OCI-LY7 (cell line): ENCODE data around the gene RAET1E. TPM values are rescaled to one million over a fixed set of nuclear protein-coding genes. Genes with fewer than 3 reads are reported as not detected.
A peak's percentile ranks its signal among the peaks of the same experiment; 100 is the strongest.
"Not testable (repeated sequence)": the region's sequence is repeated elsewhere in the genome, so short reads cannot be mapped to it uniquely, and the experiment has no call there.

Source experiments
- BruUV-seq: library from RNA; stranded (reverse); fragments of 400-500 nt; replicated peaks from 2 replicates; lab custom pipeline; 2021; lab: Mats Ljungman, UMichigan
- CTCF ChIA-PET: fragments of 300-600 bp; sonication (Branson Sonifier 250); formaldehyde crosslinking; loops from one replicate; lab custom pipeline; 2022; ENCODE audit warnings: antibody characterized with exemption; ENCODE audit not compliant: unreplicated experiment; lab: Charles Lee
- POLR2A ChIA-PET: fragments of 300-600 bp; sonication (Branson Sonifier 250); formaldehyde crosslinking; loops from one replicate; lab custom pipeline; 2022; ENCODE audit warnings: antibody characterized with exemption; lab: Charles Lee
- DNase-seq: peaks from one replicate; pipeline ENCODE4 v3.0.0-alpha.2; 2015; ENCODE audit warnings: low spot score
- H2AFZ ChIP-seq: fragments of 200-600 bp; sonication (generic), shearing (Covaris generic); 2 replicates; pipeline ENCODE4 v1.6.1; 2014; ENCODE audit warnings: mild to moderate bottlenecking, antibody characterized with exemption, low read length, moderate library complexity
- H3K27ac ChIP-seq: fragments of 200-600 bp; sonication (generic); 2 replicates; pipeline ENCODE4 v1.5.1; 2014; ENCODE audit warnings: mixed run types, low read depth, mild to moderate bottlenecking, moderate library complexity, low read length, inconsistent platforms; ENCODE audit not compliant: poor library complexity, severe bottlenecking
- H3K36me3 ChIP-seq: fragments of 200-600 bp; sonication (generic); 2 replicates; pipeline ENCODE4 v1.6.1; 2014; ENCODE audit warnings: mild to moderate bottlenecking, antibody characterized with exemption, low read length, moderate library complexity, mixed read lengths; ENCODE audit not compliant: insufficient read depth
- H3K4me1 ChIP-seq: fragments of 200-600 bp; sonication (generic); 2 replicates; pipeline ENCODE4 v1.5.1; 2014; ENCODE audit warnings: mild to moderate bottlenecking, low read length; ENCODE audit not compliant: insufficient read depth, poor library complexity, severe bottlenecking
- H3K4me2 ChIP-seq: fragments of 200-600 bp; sonication (generic); 2 replicates; pipeline ENCODE4 v1.6.1; 2014; ENCODE audit warnings: mild to moderate bottlenecking, low read length
- H3K4me3 ChIP-seq: fragments of 200-600 bp; sonication (generic); 2 replicates; pipeline ENCODE4 v1.5.1; 2014; ENCODE audit warnings: mild to moderate bottlenecking, low read depth, low read length; ENCODE audit not compliant: poor library complexity, severe bottlenecking
- H3K79me2 ChIP-seq: fragments of 200-600 bp; sonication (generic); 2 replicates; pipeline ENCODE4 v1.6.1; 2016; ENCODE audit warnings: low read depth, mild to moderate bottlenecking, low read length, moderate library complexity, mixed read lengths; ENCODE audit not compliant: insufficient read depth
- H3K9me2 ChIP-seq: fragments of 200-600 bp; sonication (generic); 2 replicates; pipeline ENCODE4 v1.6.1; 2016; ENCODE audit warnings: mild to moderate bottlenecking, low read length, mixed read lengths; ENCODE audit not compliant: insufficient read depth
- H3K9me3 ChIP-seq: fragments of 200-600 bp; sonication (generic); 2 replicates; pipeline ENCODE4 v1.6.1; 2014; ENCODE audit warnings: mild to moderate bottlenecking, mixed run types, low read length, mixed read lengths
- H4K20me1 ChIP-seq: fragments of 200-600 bp; sonication (generic); 2 replicates; pipeline ENCODE4 v1.6.1; 2014; ENCODE audit warnings: mild to moderate bottlenecking, antibody characterized with exemption, low read length, moderate library complexity, mixed read lengths; ENCODE audit not compliant: insufficient read depth
- CTCF ChIP-seq: fragments of 200-600 bp; sonication (generic); conservative IDR thresholded peaks from 2 replicates; pipeline ENCODE4 v1.5.1; 2014; ENCODE audit warnings: mild to moderate bottlenecking, antibody characterized with exemption, low read length, moderate library complexity, mixed read lengths
- EZH2phosphoT487 ChIP-seq: fragments of 200-600 bp; sonication (generic); IDR thresholded peaks from 2 replicates; pipeline ENCODE4 v1.6.1; 2018; ENCODE audit warnings: low read depth, borderline replicate concordance, mild to moderate bottlenecking, mixed run types, antibody characterized with exemption, low read length, moderate library complexity, mixed read lengths
- intact Hi-C: fragments of 100-400 bp; cut with micrococcal nuclease; formaldehyde crosslinking; loops from one replicate; pipeline ENCODE4 v1.10.0; 2022; ENCODE audit not compliant: unreplicated experiment
- total RNA-seq, 2 experiments: library from RNA; depleted of rRNA in 1 of 2; stranded (reverse); fragments of >200 nt in 1 of 2; shearing (Covaris generic) in 1 of 2; gene quantifications; 2 replicates each; pipeline ENCODE4 v1.2.3, GENCODE V29; 2014 to 2022

Gene RAET1E
- total RNA-seq, 2 experiments from 2014 or later, result not detected

- POLR2A ChIA-PET, result interaction anchor here (1.1 kb wide), 1 partner anchor 20 kb away, joined by 3 read pairs; no protein-coding TSS in a partner anchor
Observed at GRCh38 chr6:149851461-149852110, 46.3 kb downstream of the RAET1E start.

GRCh38 chr6:149848343-149848742 lies 49.6 kb downstream of the RAET1E start:
- H3K4me2 ChIP-seq, BruUV-seq, H3K27ac ChIP-seq, H3K36me3 ChIP-seq, H3K9me3 ChIP-seq, H3K9me2 ChIP-seq, H3K79me2 ChIP-seq, intact Hi-C loops, DNase-seq, H2AFZ ChIP-seq, H4K20me1 ChIP-seq, H3K4me3 ChIP-seq, POLR2A ChIA-PET, CTCF ChIA-PET: not testable (repeated sequence)
- H3K4me1 ChIP-seq, result peaks cover 19% of the 10 kb centered on the region

More at GRCh38 chr6:149851461-149852110, 46.3 kb downstream of the RAET1E start:
- Histone ChIP-seq H4K20me1 (no peaks in the 10 kb centered on the region), H3K4me2 (peak overlapping the region; percentile 83), H3K4me1 (peaks cover 19% of the 10 kb centered on the region), H3K4me3 (peak overlapping the region; percentile 59), H2AFZ (peak overlapping the region; percentile 89), H3K9me3 (no peaks in the 10 kb centered on the region), H3K9me2 (no peaks in the 10 kb centered on the region), H3K36me3 (no peaks in the 10 kb centered on the region), H3K27ac (peak overlapping the region; percentile 22), H3K79me2 (no peaks in the 10 kb centered on the region)
- peak; percentile 14 for DNase-seq
- TF ChIP-seq EZH2phosphoT487 (no peak), CTCF (no peak)
- intact Hi-C loops, result no loop called here
- CTCF ChIA-PET, result no interaction called here
- BruUV-seq, result no TSS peak

Other genes starting within 250 kb of the RAET1E start
- gene KATNA1, start 249.4 kb downstream of the RAET1E start, total RNA-seq (2014; rRNA removed; shearing (Covaris generic)), result 35.1 and 40.9 TPM in 2 replicates
- gene KATNA1, start 249.4 kb downstream of the RAET1E start, total RNA-seq (2022), result 32.8 and 36.5 TPM in 2 replicates
- 15.6 and 23.1 TPM in 2 replicates for gene LATS1, start 180.0 kb downstream of the RAET1E start, total RNA-seq (2014; rRNA removed; shearing (Covaris generic))
- 30.3 and 30.7 TPM in 2 replicates for gene LATS1, start 180.0 kb downstream of the RAET1E start, total RNA-seq (2022)
- 28.6 and 30.7 TPM in 2 replicates for gene NUP43, start 151.6 kb downstream of the RAET1E start, total RNA-seq (2014; rRNA removed; shearing (Covaris generic))
- 72.4 and 73.0 TPM in 2 replicates for gene NUP43, start 151.6 kb downstream of the RAET1E start, total RNA-seq (2022)
- gene PCMT1, start 148.4 kb downstream of the RAET1E start, total RNA-seq (2014; rRNA removed; shearing (Covaris generic)), result 125 and 140 TPM in 2 replicates
- gene PCMT1, start 148.4 kb downstream of the RAET1E start, total RNA-seq (2022), result 116 and 117 TPM in 2 replicates
- 1.1 and 1.5 TPM in 2 replicates for gene LRP11, start 33.8 kb downstream of the RAET1E start, total RNA-seq (2014; rRNA removed; shearing (Covaris generic))
- 1.2 and 1.5 TPM in 2 replicates for gene LRP11, start 33.8 kb downstream of the RAET1E start, total RNA-seq (2022)
- gene RAET1G, start 25.0 kb upstream of the RAET1E start, total RNA-seq (2014; rRNA removed; shearing (Covaris generic)), result not detected in 2 replicates
- not detected in 2 replicates for gene RAET1G, start 25.0 kb upstream of the RAET1E start, total RNA-seq (2022)
- 0.60 TPM in 1 of 2 replicates, not detected in the other for gene ULBP2, start 43.9 kb upstream of the RAET1E start, total RNA-seq (2014; rRNA removed; shearing (Covaris generic))
- gene ULBP2, start 43.9 kb upstream of the RAET1E start, total RNA-seq (2022), result 2.6 and 3.0 TPM in 2 replicates
- gene ULBP1, start 65.8 kb upstream of the RAET1E start, total RNA-seq (2014; rRNA removed; shearing (Covaris generic)), result 0.79 and 0.82 TPM in 2 replicates
- gene ULBP1, start 65.8 kb upstream of the RAET1E start, total RNA-seq (2022), result 1.9 and 2.3 TPM in 2 replicates
- gene RAET1L, start 127.4 kb upstream of the RAET1E start, total RNA-seq (2014; rRNA removed; shearing (Covaris generic)), result not detected in 2 replicates
- gene RAET1L, start 127.4 kb upstream of the RAET1E start, total RNA-seq (2022), result not detected in 2 replicates
- 3.5 and 4.5 TPM in 2 replicates for gene ULBP3, start 171.0 kb upstream of the RAET1E start, total RNA-seq (2014; rRNA removed; shearing (Covaris generic))
- 4.1 and 4.3 TPM in 2 replicates for gene ULBP3, start 171.0 kb upstream of the RAET1E start, total RNA-seq (2022)
- not detected in 2 replicates for gene PPP1R14C, start 244.9 kb upstream of the RAET1E start, total RNA-seq (2014; rRNA removed; shearing (Covaris generic))
- 1.3 and 1.8 TPM in 2 replicates for gene PPP1R14C, start 244.9 kb upstream of the RAET1E start, total RNA-seq (2022)